Lower lobe of right lung (tissue), 2 donors: ENCODE measurements around the gene MYL10. TPM values are rescaled to one million over a fixed set of nuclear protein-coding genes. Genes with fewer than 3 reads are reported as not detected.
A peak's percentile ranks its signal among the peaks of the same experiment; 100 is the strongest.

Source experiments
- ATAC-seq, 2 donors: fragments of 200-7000 bp; cut with Tn5 transposase; one replicate each; pipeline ENCODE4 v1.9.1; 2020 to 2022; ENCODE audit warnings: mild to moderate bottlenecking in 2 of 2, moderate library complexity in 2 of 2
- DNase-seq: peaks from one replicate; pipeline ENCODE4 v3.0.0-alpha.2; 2020
- H3K27ac ChIP-seq: fragments of 200-600 bp; one replicate; pipeline ENCODE4 v1.8.0; 2022
- H3K27me3 ChIP-seq: fragments of 200-600 bp; one replicate; pipeline ENCODE4 v1.8.0; 2022; ENCODE audit warnings: low read depth
- H3K36me3 ChIP-seq: fragments of 200-600 bp; one replicate; pipeline ENCODE4 v1.8.0; 2022; ENCODE audit warnings: mild to moderate bottlenecking
- H3K4me1 ChIP-seq: fragments of 200-600 bp; one replicate; pipeline ENCODE4 v1.8.0; 2022
- H3K4me3 ChIP-seq: fragments of 200-600 bp; one replicate; pipeline ENCODE4 v1.8.0; 2022; ENCODE audit warnings: mild to moderate bottlenecking
- H3K9me3 ChIP-seq: fragments of 200-600 bp; one replicate; pipeline ENCODE4 v1.8.0; 2022
- CTCF ChIP-seq: fragments of 200-600 bp; IDR thresholded peaks from one replicate; pipeline ENCODE4 v1.8.0; 2022; ENCODE audit warnings: antibody characterized with exemption, mild to moderate bottlenecking
- intact Hi-C: fragments of 100-400 bp; cut with DNase I; formaldehyde crosslinking; loops from one replicate; pipeline ENCODE4 v1.11.0; 2022
- total RNA-seq: library from RNA; stranded (reverse); fragmentation: NEBNext Ultra II Directional; extraction: Animal tissue kit (Norgen Biotek cat#: 25700); gene quantifications from one replicate; pipeline ENCODE4 v1.2.1, GENCODE V29; 2021
- donor health status: DM: no; HTN: yes; CAD: no; lungs with severe emphysema.

The MYL10 gene
- total RNA-seq, 1 donor from 2014 or later: not detected

- H3K27me3 ChIP-seq: no peaks in the 10 kb centered on the region
- intact Hi-C loops: no loop called here
- no peak for TF ChIP-seq CTCF
- H3K9me3 ChIP-seq: no peaks in the 10 kb centered on the region
- no peaks in the 10 kb centered on the region for H3K36me3 ChIP-seq
- no peak overlapping the region for H3K4me3 ChIP-seq
- DNase-seq (no peak), ATAC-seq (no peak)
- H3K4me1 ChIP-seq: no peaks in the 10 kb centered on the region
- H3K27ac ChIP-seq: no peak overlapping the region
Observed at GRCh38 chr7:101565601-101566209, 63.4 kb downstream of the MYL10 start.

- Histone ChIP-seq H3K9me3 (no peaks in the 10 kb centered on the region), H3K4me3 (no peak overlapping the region), H3K27ac (no peak overlapping the region), H3K27me3 (no peaks in the 10 kb centered on the region), H3K36me3 (no peaks in the 10 kb centered on the region), H3K4me1 (no peaks in the 10 kb centered on the region)
- TF ChIP-seq CTCF: no peak
- ATAC-seq: peak; percentile 15 to 35
- DNase-seq: no peak
- intact Hi-C loops: no loop called here
Observed at GRCh38 chr7:101564778-101565211, 64.3 kb downstream of the MYL10 start.

- intact Hi-C loops: no loop called here
- Histone ChIP-seq H3K4me1 (no peaks in the 10 kb centered on the region), H3K36me3 (no peaks in the 10 kb centered on the region), H3K4me3 (no peak overlapping the region), H3K27ac (no peak overlapping the region), H3K27me3 (no peaks in the 10 kb centered on the region), H3K9me3 (no peaks in the 10 kb centered on the region)
- no peak for TF ChIP-seq CTCF
- DNase-seq: no peak
- ATAC-seq: peak in 1 of 2 donors; percentile 37
Observed at GRCh38 chr7:101563943-101564777, 64.9 kb downstream of the MYL10 start.

Other genes starting within 250 kb of the MYL10 start
- gene CUX1, start 188.3 kb upstream of the MYL10 start, total RNA-seq: 118 TPM